Colonic mucosa (tissue), 4 donors: ENCODE data around the gene GCH1. TPM values are rescaled to one million over a fixed set of nuclear protein-coding genes. Genes with fewer than 3 reads are reported as not detected.

Experiments used
- DNase-seq: peaks from one replicate; pipeline ENCODE4 v3.0.0-alpha.2; 2020
- H3K27ac ChIP-seq: fragments of 200-600 bp; one replicate; pipeline ENCODE4 v1.8.0; 2021
- H3K27me3 ChIP-seq: fragments of 200-600 bp; one replicate; pipeline ENCODE4 v1.8.0; 2021
- H3K36me3 ChIP-seq: fragments of 200-600 bp; one replicate; pipeline ENCODE4 v1.8.0; 2021
- H3K4me1 ChIP-seq: fragments of 200-600 bp; one replicate; pipeline ENCODE4 v1.8.0; 2021; ENCODE audit warnings: mild to moderate bottlenecking
- H3K4me3 ChIP-seq: fragments of 200-600 bp; one replicate; pipeline ENCODE4 v1.8.0; 2021
- H3K9ac ChIP-seq, 2 donors: one replicate each; pipeline ENCODE4 v1.7.0; 2013; ENCODE audit warnings: control low read depth in 2 of 2, low read depth in 2 of 2, low read length in 2 of 2
- H3K9me3 ChIP-seq: fragments of 200-600 bp; one replicate; pipeline ENCODE4 v1.8.0; 2021
- intact Hi-C: fragments of 100-400 bp; cut with DNase I; formaldehyde crosslinking; loops from one replicate; pipeline ENCODE4 v1.14.1; 2022
- total RNA-seq, 2 donors: library from RNA; stranded (reverse); fragmentation: NEBNext Ultra II Directional in 1 of 2; extraction: Animal tissue kit (Norgen Biotek cat#: 25700) in 1 of 2; gene quantifications; one replicate each; pipeline ENCODE4 v1.2.1, GENCODE V29; 2021
- TF ChIP-seq, protein P1 (sequence below): fragments of 200-600 bp; IDR thresholded peaks from one replicate; pipeline ENCODE4 v1.8.0; 2022; ENCODE audit warnings: antibody characterized with exemption, mild to moderate bottlenecking
- donor health status: healthy.
- donor health status: DM: no; HTN: no; CAD: no.
- donor health status: DM: no; HTN: no; CAD: no.

GCH1 gene
- total RNA-seq, 2 donors from 2014 or later, result 20.4 to 30.8 TPM

DNA sequence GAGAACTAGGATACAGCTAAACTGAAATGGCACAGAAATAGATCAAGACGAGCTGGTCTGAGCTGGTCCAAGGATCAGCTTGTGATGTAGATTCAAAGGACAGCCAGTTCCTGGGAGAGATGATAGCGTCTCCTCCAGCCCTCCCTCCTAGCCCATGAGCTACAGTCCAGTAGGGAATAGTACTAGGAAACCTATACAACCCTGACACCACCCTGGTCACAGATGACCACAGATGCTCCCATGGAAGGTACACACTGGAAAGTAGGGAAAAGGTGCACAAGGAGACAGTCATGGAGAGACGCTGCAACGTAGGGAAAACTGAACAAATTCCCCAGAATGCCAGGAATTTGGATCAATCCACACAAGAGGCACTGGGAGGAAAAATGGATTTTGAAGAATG is 6.9 kb downstream of the GCH1 start:
- Histone ChIP-seq H3K9me3 (no peaks in the 10 kb centered on the region), H3K4me3 (no peak overlapping the region), H3K4me1 (no peaks in the 10 kb centered on the region), H3K36me3 (no peaks in the 10 kb centered on the region), H3K9ac (no peak overlapping the region), H3K27ac (no peak overlapping the region), H3K27me3 (no peaks in the 10 kb centered on the region)
- DNase-seq, result no peak
- TF ChIP-seq, protein P1, sequence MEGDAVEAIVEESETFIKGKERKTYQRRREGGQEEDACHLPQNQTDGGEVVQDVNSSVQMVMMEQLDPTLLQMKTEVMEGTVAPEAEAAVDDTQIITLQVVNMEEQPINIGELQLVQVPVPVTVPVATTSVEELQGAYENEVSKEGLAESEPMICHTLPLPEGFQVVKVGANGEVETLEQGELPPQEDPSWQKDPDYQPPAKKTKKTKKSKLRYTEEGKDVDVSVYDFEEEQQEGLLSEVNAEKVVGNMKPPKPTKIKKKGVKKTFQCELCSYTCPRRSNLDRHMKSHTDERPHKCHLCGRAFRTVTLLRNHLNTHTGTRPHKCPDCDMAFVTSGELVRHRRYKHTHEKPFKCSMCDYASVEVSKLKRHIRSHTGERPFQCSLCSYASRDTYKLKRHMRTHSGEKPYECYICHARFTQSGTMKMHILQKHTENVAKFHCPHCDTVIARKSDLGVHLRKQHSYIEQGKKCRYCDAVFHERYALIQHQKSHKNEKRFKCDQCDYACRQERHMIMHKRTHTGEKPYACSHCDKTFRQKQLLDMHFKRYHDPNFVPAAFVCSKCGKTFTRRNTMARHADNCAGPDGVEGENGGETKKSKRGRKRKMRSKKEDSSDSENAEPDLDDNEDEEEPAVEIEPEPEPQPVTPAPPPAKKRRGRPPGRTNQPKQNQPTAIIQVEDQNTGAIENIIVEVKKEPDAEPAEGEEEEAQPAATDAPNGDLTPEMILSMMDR, result no peak
- intact Hi-C loops, result no loop called here

DNA sequence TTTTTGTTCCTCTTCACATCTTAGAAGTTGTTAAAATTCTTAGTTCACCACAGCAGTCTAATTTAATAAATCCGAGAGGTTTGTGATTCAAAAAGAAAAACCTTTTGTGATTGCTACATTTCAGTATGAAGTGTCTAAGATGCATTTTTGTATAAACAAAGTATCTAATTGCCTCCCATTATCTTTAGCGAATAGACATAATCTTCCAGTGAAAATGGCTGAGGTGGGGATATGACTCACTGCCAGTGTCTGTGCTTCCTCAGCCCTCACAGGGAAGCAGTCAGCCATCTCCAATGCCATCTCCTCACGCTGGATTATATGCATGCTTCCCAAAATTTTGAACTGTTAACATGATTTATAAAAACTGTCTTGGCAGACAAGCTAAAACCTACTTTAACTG is 7.6 kb downstream of the GCH1 start:
- no peaks in the 10 kb centered on the region for H3K4me1 ChIP-seq
- intact Hi-C loops, result no loop called here
- no peak overlapping the region for H3K9ac ChIP-seq
- TF ChIP-seq, protein P1, result no peak
- H3K27me3 ChIP-seq, result no peaks in the 10 kb centered on the region
- H3K4me3 ChIP-seq, result no peak overlapping the region
- no peak for DNase-seq
- no peak overlapping the region for H3K27ac ChIP-seq
- no peaks in the 10 kb centered on the region for H3K9me3 ChIP-seq
- no peaks in the 10 kb centered on the region for H3K36me3 ChIP-seq

DNA sequence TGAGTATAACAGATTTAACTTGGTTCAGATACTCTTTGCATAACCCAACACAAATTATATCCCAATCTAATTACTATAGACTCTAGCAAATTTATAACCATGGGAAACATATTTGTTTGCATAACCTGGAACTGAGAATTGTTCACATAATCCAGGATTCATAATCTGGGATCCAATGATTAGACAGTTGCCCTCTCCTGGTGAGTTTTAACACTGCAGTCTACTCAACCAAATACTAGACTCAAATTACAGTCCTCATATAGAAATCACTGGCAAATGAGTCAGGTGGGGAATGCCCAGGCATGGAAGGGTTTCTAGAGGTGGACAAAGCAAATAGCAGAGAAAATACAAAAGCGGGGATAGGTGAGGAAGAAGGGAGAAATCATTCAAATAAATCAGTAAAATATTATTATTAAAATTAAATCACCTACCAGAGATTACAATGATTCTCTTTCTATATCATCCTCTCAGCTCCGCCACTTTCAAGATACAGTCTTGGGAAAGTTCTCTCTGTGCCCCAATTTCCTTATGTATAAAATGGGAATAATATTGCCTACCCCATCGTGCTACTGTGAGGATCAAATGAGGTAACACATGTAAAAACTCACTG is 9.4 kb downstream of the GCH1 start:
- no peak for DNase-seq

DNA sequence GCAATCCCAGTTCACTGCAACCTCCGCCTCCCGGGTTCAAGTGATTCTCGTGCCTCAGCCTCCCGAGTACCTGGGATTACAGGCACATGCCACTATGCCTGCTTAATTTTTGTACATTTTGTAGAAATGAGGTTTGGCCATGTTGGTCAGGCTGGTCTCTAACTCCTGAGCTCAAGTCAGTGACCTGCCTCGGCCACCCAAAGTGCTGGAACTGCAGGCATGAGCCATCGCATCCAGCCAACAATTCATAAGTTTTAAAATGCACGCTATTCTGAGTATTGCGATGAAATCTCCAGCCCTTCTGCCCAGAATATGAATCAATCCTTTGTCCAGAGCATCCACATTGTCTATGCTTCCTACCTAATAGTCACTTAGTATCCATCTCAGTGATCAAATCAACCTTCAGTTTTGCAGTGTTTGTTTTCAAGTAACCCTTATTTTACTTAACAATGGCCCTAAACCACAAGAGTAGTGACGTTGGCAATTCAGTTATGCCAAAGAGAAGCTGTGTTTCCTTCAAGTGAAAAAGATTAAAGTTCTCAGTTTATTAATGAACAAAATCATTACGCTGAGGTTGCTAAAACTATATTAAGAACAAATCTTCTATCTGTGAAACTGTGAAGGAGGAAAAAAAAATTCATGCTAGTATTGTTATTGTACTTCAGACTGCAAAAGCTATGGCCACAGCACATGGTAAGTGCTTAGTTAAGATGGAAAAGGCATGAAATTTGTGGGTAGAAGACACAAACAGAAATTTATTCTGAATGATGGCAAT is 11.0 kb downstream of the GCH1 start:
- Histone ChIP-seq H3K4me3 (no peak overlapping the region), H3K27me3 (no peaks in the 10 kb centered on the region), H3K27ac (no peak overlapping the region), H3K36me3 (no peaks in the 10 kb centered on the region), H3K9ac (no peak overlapping the region), H3K9me3 (no peaks in the 10 kb centered on the region), H3K4me1 (no peaks in the 10 kb centered on the region)
- intact Hi-C loops, result no loop called here
- TF ChIP-seq, protein P1, result no peak
- DNase-seq, result no peak

More for the DNA sequence above, 9.4 kb downstream of the GCH1 start:
- TF ChIP-seq, protein P1, result peak; percentile 78
- no peak overlapping the region for H3K9ac ChIP-seq
- H3K4me1 ChIP-seq, result no peaks in the 10 kb centered on the region
- no peaks in the 10 kb centered on the region for H3K36me3 ChIP-seq
- H3K4me3 ChIP-seq, result no peak overlapping the region
- no peaks in the 10 kb centered on the region for H3K27me3 ChIP-seq
- intact Hi-C loops, result no loop called here
- no peak overlapping the region for H3K27ac ChIP-seq
- no peaks in the 10 kb centered on the region for H3K9me3 ChIP-seq

DNA sequence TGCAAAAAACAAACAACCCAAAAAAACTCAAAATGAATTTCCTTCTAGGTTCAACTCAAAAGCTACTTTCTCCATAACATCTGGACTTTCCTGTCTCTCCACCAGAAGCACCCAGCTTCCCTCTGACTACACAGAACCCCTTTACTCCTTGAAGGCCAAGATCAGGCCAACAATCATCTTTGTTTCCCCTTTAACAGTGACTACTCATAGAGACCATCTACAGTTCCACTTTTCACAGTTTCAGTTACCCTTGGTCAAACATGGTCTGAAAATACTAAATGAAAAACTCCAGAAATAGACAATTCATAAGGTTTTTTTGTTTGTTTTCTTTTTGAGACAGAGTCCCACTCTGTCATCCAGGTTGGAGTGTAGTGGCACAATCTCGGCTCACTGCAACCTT is 11.8 kb downstream of the GCH1 start:
- Histone ChIP-seq H3K9ac (no peak overlapping the region), H3K27me3 (no peaks in the 10 kb centered on the region), H3K4me1 (no peaks in the 10 kb centered on the region), H3K4me3 (no peak overlapping the region), H3K36me3 (no peaks in the 10 kb centered on the region), H3K9me3 (no peaks in the 10 kb centered on the region), H3K27ac (no peak overlapping the region)
- TF ChIP-seq, protein P1, result no peak
- DNase-seq, result no peak
- intact Hi-C loops, result no loop called here
